Eye (tissue), 1 donor: ENCODE data around the gene DGLUCY.
"Not testable (repeated sequence)": the region's sequence is repeated elsewhere in the genome, so short reads cannot be mapped to it uniquely, and the experiment has no call there.

Experiments used
- DNase-seq: peaks from one replicate; pipeline ENCODE4 v3.0.0-alpha.2; 2015

Gene DGLUCY

GRCh38 chr14:91238085-91238484 lies 124.2 kb downstream of the DGLUCY start:
- no peak for DNase-seq

DNA sequence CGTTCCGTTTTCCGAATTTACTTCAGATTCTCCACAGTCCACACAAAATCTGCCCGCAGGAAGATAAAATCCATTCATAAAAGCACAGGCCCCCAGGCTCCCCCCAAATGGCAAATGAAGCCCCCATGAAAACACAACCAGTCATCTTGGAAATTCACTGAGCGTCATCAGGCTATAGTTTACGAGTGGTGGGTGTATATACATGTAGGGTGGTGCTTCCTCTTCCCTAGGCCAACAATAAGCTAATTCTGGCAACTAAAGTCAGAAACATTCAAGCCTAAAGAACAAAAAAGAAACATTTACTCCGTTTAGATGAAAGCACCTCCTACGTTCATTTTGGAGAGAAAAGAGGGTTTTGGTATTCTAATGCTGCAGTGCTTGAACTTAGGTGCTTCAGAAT lies 124.8 kb downstream of the DGLUCY start:
- no peak for DNase-seq

DNA sequence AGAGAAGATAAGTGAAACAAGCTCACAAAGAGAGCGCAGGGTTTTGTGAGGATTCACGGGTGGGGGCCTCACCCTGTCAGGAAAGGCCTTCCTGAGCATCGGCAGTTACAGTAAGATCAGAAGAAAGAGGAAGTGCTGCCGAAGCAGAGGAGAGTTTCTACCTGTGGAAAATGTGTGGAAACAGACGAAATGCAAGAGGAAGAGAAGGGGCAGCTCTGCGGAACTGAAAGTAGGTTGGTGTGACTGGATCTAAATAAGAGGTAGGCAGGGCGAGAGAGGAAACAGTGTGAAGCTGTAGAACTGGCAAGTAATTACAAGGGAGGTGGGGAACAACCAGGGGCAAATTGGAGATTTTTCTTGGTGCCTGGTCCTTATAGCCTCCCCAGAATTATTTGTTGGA lies 128.0 kb downstream of the DGLUCY start:
- DNase-seq = no peak

GRCh38 chr14:91242635-91243034 lies 128.8 kb downstream of the DGLUCY start:
- no peak for DNase-seq

GRCh38 chr14:91243074-91243471 lies 129.2 kb downstream of the DGLUCY start:
- DNase-seq = no peak

- DNase-seq = peak; percentile 80
These were observed 130.6 kb downstream of the DGLUCY start, which contains the start of gene GPR68 for GRCh38 chr14:91244501-91244901. Gene GPR68 (minus strand): TSS chr14:91244704. CDS start chr14:91235050, 9,654 bp downstream.

DNA sequence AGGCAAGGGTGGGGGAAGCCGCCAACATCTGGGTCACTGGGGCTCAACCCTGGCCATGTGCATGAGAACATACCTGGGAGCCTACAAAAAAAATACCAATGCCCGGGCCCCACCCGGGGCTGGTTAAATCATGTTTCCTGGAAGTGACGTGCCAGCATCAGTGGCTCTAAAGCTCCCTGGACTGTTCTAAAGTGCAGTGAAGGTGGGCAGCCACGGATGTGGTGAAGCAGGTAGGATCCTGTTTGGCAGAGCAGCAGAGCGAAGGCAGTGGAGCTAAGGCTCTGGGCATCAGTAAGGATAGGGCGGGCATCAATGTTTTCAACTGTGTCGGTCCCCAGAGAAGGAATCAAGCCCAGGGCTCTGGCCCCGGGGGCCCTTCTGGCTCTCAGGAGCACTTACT lies 131.2 kb downstream of the DGLUCY start:
- no peak for DNase-seq

DNA sequence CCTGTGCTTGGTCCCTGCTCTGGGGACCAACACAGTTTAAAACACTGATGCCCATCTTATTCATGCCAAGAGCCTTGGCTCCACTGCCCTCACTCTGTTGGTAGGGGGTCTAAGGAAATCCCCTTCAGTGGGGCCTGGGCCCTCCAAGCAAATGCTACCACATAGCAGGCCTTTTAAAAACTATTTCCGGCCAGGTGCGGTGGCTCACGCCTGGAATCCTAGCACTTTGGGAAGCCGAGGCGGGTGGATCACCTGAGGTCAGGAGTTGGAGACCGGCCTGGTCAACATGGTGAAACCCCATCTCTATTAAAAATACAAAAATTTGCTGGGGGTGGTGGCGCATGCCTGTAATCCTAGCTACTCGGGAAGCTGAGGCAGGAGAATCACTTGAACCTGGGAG lies 131.7 kb downstream of the DGLUCY start:
- not testable (repeated sequence) for DNase-seq

DNA sequence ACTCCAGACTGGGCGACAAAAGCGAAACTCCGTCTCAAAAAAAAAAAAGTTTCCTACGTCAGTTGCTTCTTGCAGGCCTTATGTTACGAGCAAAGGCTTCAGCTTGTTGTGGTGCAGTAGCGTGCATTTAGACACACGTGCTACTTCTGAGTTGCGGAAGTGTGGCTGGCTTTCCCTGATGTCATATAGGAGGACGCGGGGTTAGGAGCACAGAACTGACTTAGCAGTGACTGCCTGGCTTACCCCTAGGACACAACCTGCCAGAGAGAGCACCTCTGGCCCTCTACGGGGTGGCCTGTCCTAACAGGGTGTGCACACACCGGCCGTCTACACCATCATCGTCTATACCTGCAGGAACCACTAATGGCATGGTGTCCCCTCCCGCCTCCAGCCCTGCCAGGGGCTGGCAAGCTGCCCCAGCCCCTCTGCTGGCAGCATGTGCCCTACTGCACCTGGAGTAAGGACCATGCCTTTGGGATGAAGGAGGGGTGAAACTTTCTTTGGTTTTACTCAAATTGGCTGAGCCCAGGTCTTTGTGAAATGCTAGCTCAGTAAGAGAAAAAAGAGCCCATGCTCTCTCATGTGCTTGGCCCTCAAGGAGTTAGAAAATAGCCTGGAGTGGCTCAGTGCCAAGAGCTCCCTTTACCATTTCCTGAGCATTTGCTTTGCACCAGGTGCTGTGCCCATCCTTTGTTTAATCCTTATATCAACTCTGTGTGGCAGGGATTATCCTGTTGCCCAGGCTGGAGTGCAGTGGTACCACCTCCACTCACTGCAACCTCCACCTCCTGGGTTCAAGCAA lies 132.4 kb downstream of the DGLUCY start:
- no peak for DNase-seq

DNA sequence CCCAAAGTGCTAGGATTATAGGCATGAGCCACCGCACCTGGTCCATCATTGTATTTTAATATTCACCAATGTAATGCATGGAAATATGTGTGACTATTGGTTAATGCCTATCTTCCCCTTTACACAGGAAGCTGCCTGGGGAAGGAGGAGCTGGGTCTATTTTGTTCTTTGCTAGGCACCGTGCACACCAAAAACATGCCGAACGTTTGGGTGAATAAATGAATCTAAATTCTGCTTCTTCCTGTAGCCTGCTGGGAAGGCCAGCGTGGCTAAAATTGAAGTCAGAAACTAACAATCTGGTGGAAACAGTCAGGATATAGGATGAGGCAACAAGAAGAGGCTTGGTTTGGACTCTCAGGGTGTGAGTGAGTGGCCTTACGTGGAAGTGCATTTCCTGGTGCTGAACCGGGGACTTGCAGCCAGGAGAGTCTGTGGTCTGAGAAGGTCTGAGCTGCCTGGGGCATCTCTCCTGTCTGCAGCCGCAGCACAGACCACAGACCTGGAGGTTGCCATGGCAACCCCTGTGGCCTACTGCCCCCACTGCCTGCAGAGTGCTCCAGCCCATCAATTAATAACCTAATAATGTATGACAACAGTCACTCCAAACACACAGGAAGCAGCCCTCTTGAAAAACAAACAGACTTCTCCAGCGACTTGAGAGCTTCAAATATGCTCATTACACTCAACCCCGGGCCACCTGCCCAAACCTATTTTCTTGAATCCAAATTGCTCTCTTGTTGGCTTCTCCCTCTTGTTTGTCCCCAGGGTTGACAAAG lies 136.2 kb downstream of the DGLUCY start:
- DNase-seq = peak; percentile 88

GRCh38 chr14:91250912-91251311 lies 137.0 kb downstream of the DGLUCY start:
- DNase-seq = peak; percentile 47

GRCh38 chr14:91252871-91253794 lies 139.3 kb downstream of the DGLUCY start:
- DNase-seq = peak; percentile 70

GRCh38 chr14:91253795-91254323 lies 140.0 kb downstream of the DGLUCY start:
- peak; percentile 59 for DNase-seq

- DNase-seq = no peak
These were observed 140.6 kb downstream of the DGLUCY start for GRCh38 chr14:91254461-91254860.

DNA sequence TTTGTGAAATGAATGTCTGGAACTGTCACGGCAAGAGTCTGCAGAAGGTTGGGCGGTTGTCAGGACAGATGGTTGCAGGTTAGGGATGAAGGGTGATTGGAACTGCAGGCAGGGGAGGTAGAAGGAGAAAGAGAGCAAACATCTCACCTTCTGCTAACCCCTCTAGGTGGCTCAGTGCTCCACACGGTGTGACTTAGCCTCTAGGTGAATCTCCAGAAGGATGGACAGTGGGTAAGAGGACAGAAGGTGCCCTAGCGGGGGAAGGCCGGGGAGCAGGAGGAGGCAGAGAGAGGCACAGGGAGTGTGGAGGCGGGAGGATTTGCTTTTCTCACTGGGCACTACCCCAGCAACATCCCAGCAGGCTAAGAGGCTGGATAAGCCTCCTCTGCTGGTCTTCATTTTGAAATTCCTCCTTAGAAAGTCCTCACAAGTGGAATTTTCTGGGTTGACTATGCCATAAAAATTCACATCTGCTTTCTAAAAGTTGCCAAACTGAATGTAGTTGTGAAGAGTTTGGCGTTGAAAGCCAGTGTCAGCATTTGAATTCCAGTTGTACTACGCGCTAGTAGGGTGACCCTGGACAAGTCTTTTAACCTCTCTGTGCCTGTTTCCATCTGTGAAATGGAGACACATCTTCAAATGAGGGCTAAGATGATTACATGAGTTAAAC lies 141.3 kb downstream of the DGLUCY start:
- no peak for DNase-seq

GRCh38 chr14:91256661-91257060 lies 142.8 kb downstream of the DGLUCY start:
- DNase-seq = no peak

GRCh38 chr14:91257328-91258010 lies 143.6 kb downstream of the DGLUCY start:
- DNase-seq = peak; percentile 35

- no peak for DNase-seq
These were observed 144.2 kb downstream of the DGLUCY start for GRCh38 chr14:91258011-91258618.

DNA sequence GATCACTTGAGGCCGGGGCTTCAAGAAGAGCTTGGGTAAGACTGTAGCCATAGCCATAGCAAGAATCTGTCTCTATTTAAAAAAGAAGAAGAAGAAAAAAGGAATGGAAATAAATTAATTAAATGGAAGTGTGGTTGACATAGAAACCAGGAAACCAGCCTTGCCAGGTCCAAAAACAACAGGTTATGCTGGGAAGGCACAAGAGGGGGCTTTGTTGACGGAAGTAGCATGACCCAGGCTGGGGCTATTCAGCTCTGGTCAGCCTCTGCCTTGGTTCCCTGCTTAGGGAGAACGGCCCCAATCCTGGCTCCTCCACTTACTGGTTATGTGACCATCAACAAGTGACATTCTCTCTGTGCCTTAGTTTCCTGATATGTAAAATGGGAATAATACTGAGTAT lies 145.0 kb downstream of the DGLUCY start:
- no peak for DNase-seq

DNA sequence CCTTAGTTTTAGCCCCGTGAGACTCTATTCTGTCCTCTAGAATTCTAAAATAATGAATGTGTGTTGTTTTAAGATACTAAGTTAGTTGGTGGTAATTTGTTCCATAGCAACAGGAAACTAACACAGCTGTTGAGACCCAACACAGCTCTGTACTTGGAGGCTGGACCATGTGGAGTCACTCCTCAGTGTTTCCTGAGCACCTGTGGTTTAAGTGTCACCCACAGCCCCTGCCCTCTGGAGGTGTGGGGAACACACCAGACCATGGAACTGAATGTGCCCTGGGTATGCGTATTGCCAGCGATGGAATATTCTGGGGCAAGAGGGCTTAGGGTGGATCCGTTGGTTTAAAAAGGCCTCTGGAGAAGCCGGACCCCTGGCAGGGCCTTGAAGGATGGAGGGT lies 147.2 kb downstream of the DGLUCY start:
- DNase-seq = no peak

DNA sequence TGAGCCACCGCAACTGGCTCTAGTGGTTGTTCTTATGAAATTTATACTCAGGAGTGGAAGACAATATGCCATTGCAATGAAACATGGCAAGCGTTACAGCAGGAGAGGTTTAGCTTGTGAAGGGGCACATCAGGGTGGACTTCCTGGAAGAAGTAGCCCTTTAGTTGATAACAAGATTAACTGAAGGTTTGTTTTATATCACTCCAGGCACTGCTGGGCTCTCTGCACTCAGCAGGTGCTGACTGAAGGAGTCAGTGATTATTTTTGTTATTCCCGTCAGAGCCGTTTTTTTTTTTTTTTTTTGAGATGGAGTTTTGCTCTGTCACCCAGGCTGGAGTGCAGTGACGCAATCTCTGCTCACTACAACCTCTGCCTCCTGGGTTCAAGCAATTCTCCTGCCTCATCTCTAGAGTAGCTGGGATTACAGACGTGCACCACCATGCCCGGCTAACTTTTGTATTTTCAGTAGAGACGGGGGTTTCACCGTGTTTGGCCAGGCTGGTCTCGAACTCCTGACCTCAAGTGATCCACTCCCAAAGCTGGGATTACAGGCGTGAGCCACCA lies 148.2 kb downstream of the DGLUCY start:
- no peak for DNase-seq
